Lower leg skin (tissue), 4 donors: ENCODE measurements around the gene GSG1L. TPM values are rescaled to one million over a fixed set of nuclear protein-coding genes. Genes with fewer than 3 reads are reported as not detected.

Experiments
- DNase-seq, 2 donors: peaks; one replicate each; pipeline ENCODE4 v3.0.0-alpha.2; 2019; ENCODE audit warnings: low spot score in 2 of 2
- H3K4me3 ChIP-seq: fragments of 200-600 bp; sonication (generic); 2 replicates; pipeline ENCODE4 v1.5.1; 2017; ENCODE audit warnings: mild to moderate bottlenecking, low read depth; ENCODE audit not compliant: poor library complexity, severe bottlenecking
- CTCF ChIP-seq, 3 donors: fragments of 450-650 bp; IDR thresholded peaks; one replicate each; pipeline ENCODE4 v1.5.1; 2016; ENCODE audit warnings: antibody characterized with exemption in 3 of 3, mild to moderate bottlenecking in 3 of 3, moderate library complexity in 2 of 3
- POLR2A ChIP-seq, 2 donors: fragments of 450-650 bp; IDR thresholded peaks; one replicate each; pipeline ENCODE4 v1.6.1; 2016 to 2017; ENCODE audit warnings: antibody characterized with exemption in 2 of 2, mild to moderate bottlenecking in 1 of 2, moderate library complexity in 1 of 2
- WGBS, 2 donors: methylation state at CpG; one replicate each; pipeline ENCODE4 v1.1.5; 2018; 5-methylcytosine and 5-hydroxymethylcytosine counted together
- intact Hi-C: fragments of 100-400 bp; cut with DNase I; formaldehyde crosslinking; loops from one replicate; pipeline ENCODE4 v1.15.0; 2023; ENCODE audit warnings: low total_unique reads
- total RNA-seq, 4 donors: library from RNA; depleted of rRNA; stranded (reverse); fragments of >200 nt; gene quantifications; one replicate each; pipeline ENCODE4 v1.1.0, GENCODE V29; 2016

GSG1L gene
- total RNA-seq, 4 donors from 2014 or later: 0.49 to 1.1 (median 0.59) TPM; not detected in 1

- intact Hi-C loops: no loop called here
- 51 to 62% methylated on average over 9 of the region's 9 CpGs for WGBS, 2 donors
- H3K4me3 ChIP-seq: no peak overlapping the region
- no peak for TF ChIP-seq CTCF (IDR thresholded peaks at IDR 0.05)
- no peak for TF ChIP-seq POLR2A (IDR thresholded peaks at IDR 0.05)
- no peak for DNase-seq
These were observed 63.0 kb downstream of the GSG1L start for GRCh38 chr16:28000314-28001169.

- WGBS, 2 donors: 68 to 74% methylated on average over 2 of the region's 2 CpGs
These were observed 63.8 kb downstream of the GSG1L start for GRCh38 chr16:27999687-28000086.

GRCh38 chr16:27995378-27995777, 68.1 kb downstream of the GSG1L start:
- intact Hi-C loops: no loop called here
- TF ChIP-seq POLR2A (IDR thresholded peaks at IDR 0.05) (no peak), CTCF (IDR thresholded peaks at IDR 0.05) (no peak)
- DNase-seq: no peak
- 67 to 72% methylated on average over 5 of the region's 5 CpGs for WGBS, 2 donors
- H3K4me3 ChIP-seq: no peak overlapping the region

More at GRCh38 chr16:27999687-28000086, 63.8 kb downstream of the GSG1L start:
- H3K4me3 ChIP-seq: no peak overlapping the region
- DNase-seq: no peak
- intact Hi-C loops: no loop called here
- TF ChIP-seq POLR2A (IDR thresholded peaks at IDR 0.05) (no peak), CTCF (IDR thresholded peaks at IDR 0.05) (no peak)

- intact Hi-C loops: no loop called here
These were observed 68.8 kb downstream of the GSG1L start for GRCh38 chr16:27994686-27995085.

GRCh38 chr16:27993587-27993986, 69.9 kb downstream of the GSG1L start:
- TF ChIP-seq CTCF (IDR thresholded peaks at IDR 0.05): no peak
- TF ChIP-seq POLR2A (IDR thresholded peaks at IDR 0.05): no peak
- DNase-seq: no peak
- intact Hi-C loops: no loop called here
- no peak overlapping the region for H3K4me3 ChIP-seq
- 85 to 96% methylated on average over 3 of the region's 3 CpGs for WGBS, 2 donors

More at GRCh38 chr16:27994686-27995085, 68.8 kb downstream of the GSG1L start:
- DNase-seq: no peak
- H3K4me3 ChIP-seq: no peak overlapping the region
- no peak for TF ChIP-seq POLR2A (IDR thresholded peaks at IDR 0.05)
- TF ChIP-seq CTCF (IDR thresholded peaks at IDR 0.05): no peak
- 57% methylated on average over 4 of the region's 4 CpGs for WGBS, 2 donors
